Hepatocyte (in vitro differentiated cells): ENCODE results near the gene ADAD2. TPM values are rescaled to one million over a fixed set of nuclear protein-coding genes. Genes with fewer than 3 reads are reported as not detected.

Experiments
- DNase-seq: peaks from one replicate; pipeline ENCODE4 v3.0.0-alpha.2; 2016; ENCODE audit warnings: low spot score
- H2AFZ ChIP-seq: fragments of 200-600 bp; sonication (generic); 2 replicates; pipeline ENCODE4 v1.6.0; 2016; ENCODE audit warnings: antibody characterized with exemption, mild to moderate bottlenecking
- H3K27ac ChIP-seq: fragments of 200-600 bp; sonication (generic); 2 replicates; pipeline ENCODE4 v1.5.1; 2016; ENCODE audit warnings: mild to moderate bottlenecking
- H3K27me3 ChIP-seq: fragments of 200-600 bp; sonication (generic); 2 replicates; pipeline ENCODE4 v1.6.1; 2016
- H3K36me3 ChIP-seq: fragments of 200-600 bp; sonication (generic); replicated peaks from 2 replicates; pipeline ENCODE4 v1.5.1; 2016; ENCODE audit warnings: low read depth; ENCODE audit not compliant: insufficient read depth
- H3K4me1 ChIP-seq: fragments of 200-600 bp; sonication (generic); 2 replicates; pipeline ENCODE4 v1.5.1; 2016; ENCODE audit warnings: mild to moderate bottlenecking, moderate library complexity; ENCODE audit not compliant: insufficient read depth
- H3K4me2 ChIP-seq: fragments of 200-600 bp; sonication (generic); 2 replicates; pipeline ENCODE4 v1.6.0; 2016
- H3K4me3 ChIP-seq: fragments of 200-600 bp; sonication (generic); 2 replicates; pipeline ENCODE4 v1.5.1; 2016; ENCODE audit warnings: mild to moderate bottlenecking
- H3K79me2 ChIP-seq: fragments of 200-600 bp; sonication (generic); 2 replicates; pipeline ENCODE4 v1.6.0; 2017; ENCODE audit warnings: mild to moderate bottlenecking
- H3K9me2 ChIP-seq: fragments of 200-600 bp; sonication (generic); replicated peaks from 2 replicates; pipeline ENCODE4 v1.6.0; 2017; ENCODE audit warnings: mild to moderate bottlenecking; ENCODE audit not compliant: insufficient read depth
- H3K9me3 ChIP-seq: fragments of 200-600 bp; sonication (generic); 2 replicates; pipeline ENCODE4 v1.5.1; 2016; ENCODE audit warnings: low read depth, mild to moderate bottlenecking
- H4K20me1 ChIP-seq: fragments of 200-600 bp; sonication (generic); 2 replicates; pipeline ENCODE4 v1.6.0; 2016; ENCODE audit warnings: mild to moderate bottlenecking; ENCODE audit not compliant: insufficient read depth, poor library complexity, severe bottlenecking
- EZH2 ChIP-seq: fragments of 200-600 bp; sonication (generic); IDR thresholded peaks from 2 replicates; pipeline ENCODE4 v1.6.1; 2016; ENCODE audit warnings: antibody characterized with exemption, mild to moderate bottlenecking, borderline replicate concordance
- EZH2phosphoT487 ChIP-seq: fragments of 200-600 bp; sonication (generic); IDR thresholded peaks from one replicate; pipeline ENCODE4 v1.6.1; 2018; ENCODE audit warnings: antibody characterized with exemption, mild to moderate bottlenecking, low read depth, moderate library complexity; ENCODE audit not compliant: unreplicated experiment, severe bottlenecking
- WGBS: methylation state at CpG from one replicate; pipeline ENCODE4 v1.1.6; 2016; ENCODE audit warnings: low lambda C conversion rate; ENCODE audit errors: missing lambda C conversion rate; 5-methylcytosine and 5-hydroxymethylcytosine counted together
- polyA plus RNA-seq: library from polyadenylated mRNA; unstranded; fragments of >200 nt; fragmentation: Nextera tagmentation; extraction: Ambion mirVana; gene quantifications from 2 replicates; pipeline ENCODE4 v1.2.1, GENCODE V29; 2016
- total RNA-seq: library from RNA; depleted of rRNA; stranded (reverse); fragments of >200 nt; gene quantifications from 2 replicates; pipeline ENCODE4 v1.2.3, GENCODE V29; 2014
- TF ChIP-seq, protein P1 (sequence below): fragments of 200-600 bp; sonication (generic); IDR thresholded peaks from 2 replicates; pipeline ENCODE4 v1.5.1; 2016; ENCODE audit warnings: antibody characterized with exemption, mild to moderate bottlenecking; ENCODE audit not compliant: poor library complexity

Gene ADAD2
- total and polyA plus RNA-seq, 2 experiments from 2014 or later = 0.30 TPM; not detected in 1

DNA sequence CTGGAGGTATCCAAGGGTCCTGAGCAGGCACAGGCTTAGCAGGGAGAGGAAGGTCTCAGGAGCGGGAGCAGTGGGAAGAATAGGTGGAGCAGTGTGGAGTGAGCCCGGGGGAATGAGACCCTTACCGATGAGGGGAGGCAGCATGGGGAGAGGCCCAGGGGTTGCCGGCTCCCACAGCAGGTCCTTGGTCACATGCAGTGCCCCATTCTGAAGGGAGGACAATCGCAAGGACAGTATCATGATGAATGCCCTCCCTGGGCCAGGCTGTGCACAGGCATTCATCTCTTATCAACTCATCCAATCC, 7.4 kb upstream of the ADAD2 start:
- WGBS = 100% methylated on average over 3 of the region's 5 CpGs
- Histone ChIP-seq H3K27ac (no peak overlapping the region), H3K4me1 (peaks cover 3% of the 10 kb centered on the region), H3K27me3 (no peaks in the 10 kb centered on the region), H3K9me3 (no peaks in the 10 kb centered on the region), H3K79me2 (peaks cover 27% of the 10 kb centered on the region), H3K4me2 (no peak overlapping the region), H3K9me2 (no peaks in the 10 kb centered on the region), H3K4me3 (no peak overlapping the region), H4K20me1 (no peaks in the 10 kb centered on the region), H3K36me3 (no peaks in the 10 kb centered on the region), H2AFZ (no peak overlapping the region)
- no peak for TF ChIP-seq EZH2
- TF ChIP-seq EZH2phosphoT487 = no peak
- DNase-seq = no peak

GRCh38 chr16:84183911-84184591, 6.9 kb upstream of the ADAD2 start:
- no peaks in the 10 kb centered on the region for H3K27me3 ChIP-seq
- H4K20me1 ChIP-seq = no peaks in the 10 kb centered on the region
- no peaks in the 10 kb centered on the region for H3K9me3 ChIP-seq
- H3K27ac ChIP-seq = no peak overlapping the region
- H3K4me1 ChIP-seq = peaks cover 3% of the 10 kb centered on the region
- no peaks in the 10 kb centered on the region for H3K36me3 ChIP-seq
- TF ChIP-seq EZH2phosphoT487 (no peak), EZH2 (no peak)
- TF ChIP-seq, protein P1, sequence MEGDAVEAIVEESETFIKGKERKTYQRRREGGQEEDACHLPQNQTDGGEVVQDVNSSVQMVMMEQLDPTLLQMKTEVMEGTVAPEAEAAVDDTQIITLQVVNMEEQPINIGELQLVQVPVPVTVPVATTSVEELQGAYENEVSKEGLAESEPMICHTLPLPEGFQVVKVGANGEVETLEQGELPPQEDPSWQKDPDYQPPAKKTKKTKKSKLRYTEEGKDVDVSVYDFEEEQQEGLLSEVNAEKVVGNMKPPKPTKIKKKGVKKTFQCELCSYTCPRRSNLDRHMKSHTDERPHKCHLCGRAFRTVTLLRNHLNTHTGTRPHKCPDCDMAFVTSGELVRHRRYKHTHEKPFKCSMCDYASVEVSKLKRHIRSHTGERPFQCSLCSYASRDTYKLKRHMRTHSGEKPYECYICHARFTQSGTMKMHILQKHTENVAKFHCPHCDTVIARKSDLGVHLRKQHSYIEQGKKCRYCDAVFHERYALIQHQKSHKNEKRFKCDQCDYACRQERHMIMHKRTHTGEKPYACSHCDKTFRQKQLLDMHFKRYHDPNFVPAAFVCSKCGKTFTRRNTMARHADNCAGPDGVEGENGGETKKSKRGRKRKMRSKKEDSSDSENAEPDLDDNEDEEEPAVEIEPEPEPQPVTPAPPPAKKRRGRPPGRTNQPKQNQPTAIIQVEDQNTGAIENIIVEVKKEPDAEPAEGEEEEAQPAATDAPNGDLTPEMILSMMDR = no peak
- DNase-seq = no peak
- no peaks in the 10 kb centered on the region for H3K9me2 ChIP-seq
- WGBS = 95% methylated on average over 11 of the region's 11 CpGs
- no peak overlapping the region for H3K4me3 ChIP-seq
- H3K4me2 ChIP-seq = no peak overlapping the region
- no peak overlapping the region for H2AFZ ChIP-seq
- peaks cover 27% of the 10 kb centered on the region for H3K79me2 ChIP-seq

DNA sequence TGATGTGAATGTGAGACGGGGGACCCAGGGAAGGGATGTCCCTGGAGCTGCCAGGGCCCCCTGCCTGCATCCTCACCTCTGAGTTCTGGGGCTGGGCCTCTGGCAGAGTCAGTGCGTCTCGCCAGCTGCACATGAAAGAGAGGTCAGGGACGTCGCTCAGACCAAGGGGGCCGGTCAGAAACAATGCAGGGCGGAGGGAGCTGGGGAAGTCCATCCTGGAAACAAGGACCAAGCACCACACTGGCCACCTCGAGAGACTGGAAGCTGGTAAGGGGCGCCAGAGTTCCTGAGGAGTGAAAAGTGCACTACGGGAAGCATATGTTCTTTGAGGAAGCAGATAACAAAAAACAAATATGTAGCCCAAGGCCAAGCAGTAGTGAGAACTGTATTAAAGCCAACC, 6.2 kb upstream of the ADAD2 start:
- WGBS = 97% methylated on average over 10 of the region's 10 CpGs
- TF ChIP-seq EZH2phosphoT487 (no peak), EZH2 (no peak)
- TF ChIP-seq, protein P1 = no peak
- Histone ChIP-seq H3K27me3 (no peaks in the 10 kb centered on the region), H3K4me1 (peaks cover 3% of the 10 kb centered on the region), H3K79me2 (peaks cover 27% of the 10 kb centered on the region), H3K4me3 (no peak overlapping the region), H3K9me2 (no peaks in the 10 kb centered on the region), H3K36me3 (no peaks in the 10 kb centered on the region), H3K9me3 (no peaks in the 10 kb centered on the region), H2AFZ (no peak overlapping the region), H4K20me1 (no peaks in the 10 kb centered on the region), H3K4me2 (no peak overlapping the region), H3K27ac (no peak overlapping the region)
- no peak for DNase-seq

- 3% methylated on average over 55 of the region's 55 CpGs for WGBS
- peak; percentile 97 for DNase-seq
- peak within 1 kb of the TSS; percentile 96 for H2AFZ ChIP-seq
- no peaks in the 10 kb centered on the region for H3K27me3 ChIP-seq
- H3K79me2 ChIP-seq = peaks cover 27% of the 10 kb centered on the region
- H3K9me3 ChIP-seq = no peaks in the 10 kb centered on the region
- no peaks in the 10 kb centered on the region for H4K20me1 ChIP-seq
- peak within 1 kb of the TSS; percentile 91 for H3K4me3 ChIP-seq
- peak within 1 kb of the TSS; percentile 95 for H3K4me2 ChIP-seq
- H3K36me3 ChIP-seq = no peaks in the 10 kb centered on the region
- no peaks in the 10 kb centered on the region for H3K9me2 ChIP-seq
- peaks cover 3% of the 10 kb centered on the region for H3K4me1 ChIP-seq
- H3K27ac ChIP-seq = peak within 1 kb of the TSS; percentile 50
- TF ChIP-seq EZH2 = no peak
- TF ChIP-seq, protein P1 = peak; percentile 97
Observed at GRCh38 chr16:84186685-84187437, 4.1 kb upstream of the ADAD2 start, which contains the start of gene TAF1C. TSS of gene TAF1C (minus strand) at chr16:84187057. CDS start at chr16:84184988, 2,069 bp downstream.
